Upper lobe of left lung (tissue), 6 donors: ENCODE data around the gene PLB1. TPM values are rescaled to one million over a fixed set of nuclear protein-coding genes. Genes with fewer than 3 reads are reported as not detected.

ENCODE experiments used
- ATAC-seq, 2 donors: fragments of 200-7000 bp; cut with Tn5 transposase; one replicate each; pipeline ENCODE4 v1.9.1; 2022; ENCODE audit warnings: mild to moderate bottlenecking in 2 of 2, moderate library complexity in 2 of 2; ENCODE audit not compliant: low FRiP score in 2 of 2
- DNase-seq, 2 donors: peaks; one replicate each; pipeline ENCODE4 v3.0.0-alpha.2; 2019 to 2020
- H3K27ac ChIP-seq, 4 donors: fragments of 200-600 bp; sonication (generic); one replicate each; pipeline ENCODE4 v1.5.1; 2016 to 2019
- H3K27me3 ChIP-seq, 4 donors: fragments of 200-600 bp; sonication (generic); one replicate each; pipeline ENCODE4 v1.5.1; 2017 to 2019
- H3K36me3 ChIP-seq, 4 donors: fragments of 200-600 bp; sonication (generic); one replicate each; pipeline ENCODE4 v1.5.1; 2016 to 2019
- H3K4me1 ChIP-seq, 4 donors: fragments of 200-600 bp; sonication (generic); one replicate each; pipeline ENCODE4 v1.5.1; 2018 to 2019
- H3K4me3 ChIP-seq, 4 donors: fragments of 200-600 bp; sonication (generic); one replicate each; pipeline ENCODE4 v1.5.1; 2017 to 2019; ENCODE audit warnings: mild to moderate bottlenecking in 2 of 4, moderate library complexity in 1 of 4
- H3K9me3 ChIP-seq, 4 donors: fragments of 200-600 bp; sonication (generic); one replicate each; pipeline ENCODE4 v1.5.1; 2018 to 2019
- CTCF ChIP-seq, 6 experiments: fragments of 450-650 bp in 4 of 6; fragments of 200-600 bp in 2 of 6; sonication (generic) in 2 of 6; IDR thresholded peaks; one replicate each; pipeline ENCODE4 v1.5.1; 2016 to 2019; ENCODE audit warnings: antibody characterized with exemption in 6 of 6
- EP300 ChIP-seq, 4 donors: sonication (generic); formaldehyde crosslinking; IDR thresholded peaks; one replicate each; pipeline ENCODE4 v1.5.1; 2017; ENCODE audit warnings: antibody characterized with exemption in 4 of 4, control low read depth in 2 of 4
- POLR2A ChIP-seq, 4 donors: fragments of 450-650 bp; IDR thresholded peaks; one replicate each; pipeline ENCODE4 v1.5.1; 2016 to 2017; ENCODE audit warnings: antibody characterized with exemption in 4 of 4, mild to moderate bottlenecking in 2 of 4
- POLR2AphosphoS5 ChIP-seq, 2 donors: sonication (generic); formaldehyde crosslinking; IDR thresholded peaks; one replicate each; pipeline ENCODE4 v1.5.1; 2017; ENCODE audit warnings: antibody characterized with exemption in 2 of 2
- WGBS, 2 donors: methylation state at CpG; one replicate each; pipeline ENCODE4 v1.1.5; 2017 to 2018; 5-methylcytosine and 5-hydroxymethylcytosine counted together
- total RNA-seq, 6 donors: library from RNA; depleted of rRNA in 4 of 6; stranded (reverse); fragments of >200 nt in 4 of 6; gene quantifications; one replicate each; pipeline versions ENCODE4 v1.1.0 to v1.2.1, GENCODE V29; 2016 to 2021
- donor health status: DM: no; HTN: no; CAD: no; lungs with moderate emphysema.
- donor health status: DM: no; HTN: yes; CAD: no; lungs with severe emphysema.

The PLB1 gene
- total RNA-seq, 6 donors from 2014 or later, result 3.1 to 9.1 (median 5.4) TPM

- no peak for ATAC-seq
- no peak for TF ChIP-seq POLR2AphosphoS5 (IDR thresholded peaks at IDR 0.05)
- TF ChIP-seq EP300 (IDR thresholded peaks at IDR 0.05), result no peak
- no peak for TF ChIP-seq CTCF (IDR thresholded peaks at IDR 0.05)
- no peak for TF ChIP-seq POLR2A (IDR thresholded peaks at IDR 0.05)
Measured at GRCh38 chr2:28668106-28668814, 172.4 kb downstream of the PLB1 start.

GRCh38 chr2:28668880-28669279, 173.0 kb downstream of the PLB1 start:
- Histone ChIP-seq H3K36me3 (no peaks in the 10 kb centered on the region), H3K4me3 (no peak overlapping the region), H3K27ac (no peak overlapping the region), H3K9me3 (no peaks in the 10 kb centered on the region), H3K4me1 (peaks cover 0 to 17% (median 7%) of the 10 kb centered on the region in 4 donors), H3K27me3 (no peaks in the 10 kb centered on the region)
- DNase-seq (no peak), ATAC-seq (no peak)
- WGBS, 2 donors, result 94 to 100% methylated on average over 2 of the region's 2 CpGs
- TF ChIP-seq POLR2A (IDR thresholded peaks at IDR 0.05), result no peak
- TF ChIP-seq CTCF (IDR thresholded peaks at IDR 0.05), result no peak
- TF ChIP-seq POLR2AphosphoS5 (IDR thresholded peaks at IDR 0.05), result no peak
- no peak for TF ChIP-seq EP300 (IDR thresholded peaks at IDR 0.05)

More at GRCh38 chr2:28668106-28668814, 172.4 kb downstream of the PLB1 start:
- Histone ChIP-seq H3K27me3 (no peaks in the 10 kb centered on the region), H3K9me3 (no peaks in the 10 kb centered on the region), H3K27ac (no peak overlapping the region), H3K4me3 (no peak overlapping the region), H3K4me1 (peaks cover 0 to 17% (median 8%) of the 10 kb centered on the region in 4 donors), H3K36me3 (no peaks in the 10 kb centered on the region)
- DNase-seq, result no peak
- 96 to 100% methylated on average over 5 of the region's 5 CpGs for WGBS, 2 donors

GRCh38 chr2:28670856-28671255, 175.0 kb downstream of the PLB1 start:
- H3K4me1 ChIP-seq, result no peaks in the 10 kb centered on the region
- TF ChIP-seq CTCF (IDR thresholded peaks at IDR 0.05) (no peak), EP300 (IDR thresholded peaks at IDR 0.05) (no peak), POLR2A (IDR thresholded peaks at IDR 0.05) (no peak), POLR2AphosphoS5 (IDR thresholded peaks at IDR 0.05) (no peak)
- WGBS, 2 donors, result 70 to 84% methylated on average over 2 of the region's 2 CpGs
- ATAC-seq, result no peak
- H3K4me3 ChIP-seq, result no peak overlapping the region
- no peaks in the 10 kb centered on the region for H3K27me3 ChIP-seq
- H3K36me3 ChIP-seq, result no peaks in the 10 kb centered on the region
- no peaks in the 10 kb centered on the region for H3K9me3 ChIP-seq
- H3K27ac ChIP-seq, result no peak overlapping the region
- DNase-seq, result no peak

- WGBS, 2 donors, result 94 to 97% methylated on average over 4 of the region's 4 CpGs
- DNase-seq, result no peak
- TF ChIP-seq POLR2AphosphoS5 (IDR thresholded peaks at IDR 0.05) (no peak), EP300 (IDR thresholded peaks at IDR 0.05) (no peak), POLR2A (IDR thresholded peaks at IDR 0.05) (no peak), CTCF (IDR thresholded peaks at IDR 0.05) (no peak)
- Histone ChIP-seq H3K27ac (no peak overlapping the region), H3K27me3 (no peaks in the 10 kb centered on the region), H3K36me3 (no peaks in the 10 kb centered on the region), H3K9me3 (no peaks in the 10 kb centered on the region), H3K4me1 (no peaks in the 10 kb centered on the region), H3K4me3 (no peak overlapping the region)
- no peak for ATAC-seq
Measured at GRCh38 chr2:28673338-28673737, 177.5 kb downstream of the PLB1 start.
